Measurements from ENCODE around the gene EPB41L2.

DNA sequence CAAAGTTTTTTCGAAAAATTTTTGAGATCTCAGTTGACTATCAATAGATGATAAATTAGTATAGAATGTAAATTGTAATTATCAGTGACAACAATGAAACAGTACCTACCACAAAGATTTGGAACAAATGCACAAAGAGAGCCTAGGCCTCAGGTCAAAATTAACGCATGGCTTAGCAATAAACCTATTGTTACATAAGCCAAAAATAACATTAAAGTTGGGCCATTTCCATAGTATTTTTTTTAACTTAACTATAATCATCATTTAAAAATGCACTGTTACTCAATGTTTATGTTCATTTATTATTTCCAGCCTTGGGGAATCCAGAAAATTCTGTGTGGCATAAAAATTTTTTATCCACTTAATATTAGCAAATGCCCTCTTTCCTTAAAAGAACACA lies 117.0 kb downstream of the EPB41L2 start:
- TF ChIP-seq, protein P1, sequence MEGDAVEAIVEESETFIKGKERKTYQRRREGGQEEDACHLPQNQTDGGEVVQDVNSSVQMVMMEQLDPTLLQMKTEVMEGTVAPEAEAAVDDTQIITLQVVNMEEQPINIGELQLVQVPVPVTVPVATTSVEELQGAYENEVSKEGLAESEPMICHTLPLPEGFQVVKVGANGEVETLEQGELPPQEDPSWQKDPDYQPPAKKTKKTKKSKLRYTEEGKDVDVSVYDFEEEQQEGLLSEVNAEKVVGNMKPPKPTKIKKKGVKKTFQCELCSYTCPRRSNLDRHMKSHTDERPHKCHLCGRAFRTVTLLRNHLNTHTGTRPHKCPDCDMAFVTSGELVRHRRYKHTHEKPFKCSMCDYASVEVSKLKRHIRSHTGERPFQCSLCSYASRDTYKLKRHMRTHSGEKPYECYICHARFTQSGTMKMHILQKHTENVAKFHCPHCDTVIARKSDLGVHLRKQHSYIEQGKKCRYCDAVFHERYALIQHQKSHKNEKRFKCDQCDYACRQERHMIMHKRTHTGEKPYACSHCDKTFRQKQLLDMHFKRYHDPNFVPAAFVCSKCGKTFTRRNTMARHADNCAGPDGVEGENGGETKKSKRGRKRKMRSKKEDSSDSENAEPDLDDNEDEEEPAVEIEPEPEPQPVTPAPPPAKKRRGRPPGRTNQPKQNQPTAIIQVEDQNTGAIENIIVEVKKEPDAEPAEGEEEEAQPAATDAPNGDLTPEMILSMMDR (IDR thresholded peaks at IDR 0.05; ENCODE audit: insufficient read depth, low read depth, low read length) = no peak
- TF ChIP-seq EZH2 (IDR thresholded peaks at IDR 0.05; ENCODE audit: insufficient read depth, low read length) = no peak
